HG02678 (cell line): ENCODE data around the gene PRIMPOL.
A peak's percentile ranks its signal among the peaks of the same experiment; 100 is the strongest.
"Not testable (repeated sequence)": the region's sequence is repeated elsewhere in the genome, so short reads cannot be mapped to it uniquely, and the experiment has no call there.

ENCODE experiments used
- ATAC-seq: cut with Tn5 transposase; IDR thresholded peaks from one replicate; pipeline ENCODE4 v1.9.1; 2021; ENCODE audit warnings: mild to moderate bottlenecking, moderate library complexity; ENCODE audit not compliant: unreplicated experiment

PRIMPOL gene

GRCh38 chr4:184636897-184637296, 12.6 kb upstream of the PRIMPOL start:
- ATAC-seq = no peak

DNA sequence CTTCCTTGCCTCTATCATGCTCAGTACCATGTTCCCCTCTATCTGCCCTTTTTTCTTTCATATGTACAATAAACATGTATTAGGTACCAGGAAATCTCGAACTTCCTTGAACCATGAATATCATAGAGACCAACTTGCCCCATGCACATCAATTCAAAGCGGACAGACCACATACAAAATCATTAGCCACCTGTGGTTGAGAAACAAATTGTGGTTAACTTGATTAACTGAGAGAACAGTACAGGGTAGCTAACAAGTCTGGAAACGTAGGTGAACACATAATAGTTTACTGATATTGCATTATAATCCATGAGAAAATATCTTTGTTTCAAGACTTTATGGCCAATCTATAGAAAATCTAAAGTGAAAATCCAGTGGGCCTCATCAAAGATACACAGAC, 8.5 kb upstream of the PRIMPOL start:
- peak; percentile 69 for ATAC-seq

DNA sequence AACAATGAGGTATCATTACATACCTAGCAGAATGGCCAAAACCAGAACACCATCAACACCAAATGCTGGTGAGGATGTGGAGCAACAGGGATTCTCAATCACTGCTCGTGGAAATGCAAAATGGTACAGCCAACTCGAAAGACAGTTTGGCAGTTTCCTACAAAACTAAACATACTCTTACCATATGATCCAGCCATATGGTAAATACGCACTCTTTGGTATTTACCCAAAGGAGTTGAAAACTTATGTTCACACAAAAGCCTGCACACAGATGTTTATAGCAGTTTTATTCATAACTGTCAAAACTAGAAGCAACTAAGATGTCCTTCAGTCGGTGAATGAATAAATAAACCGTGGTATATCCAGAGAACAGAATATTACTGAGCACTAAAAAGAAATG, 8.1 kb upstream of the PRIMPOL start:
- no peak for ATAC-seq

DNA sequence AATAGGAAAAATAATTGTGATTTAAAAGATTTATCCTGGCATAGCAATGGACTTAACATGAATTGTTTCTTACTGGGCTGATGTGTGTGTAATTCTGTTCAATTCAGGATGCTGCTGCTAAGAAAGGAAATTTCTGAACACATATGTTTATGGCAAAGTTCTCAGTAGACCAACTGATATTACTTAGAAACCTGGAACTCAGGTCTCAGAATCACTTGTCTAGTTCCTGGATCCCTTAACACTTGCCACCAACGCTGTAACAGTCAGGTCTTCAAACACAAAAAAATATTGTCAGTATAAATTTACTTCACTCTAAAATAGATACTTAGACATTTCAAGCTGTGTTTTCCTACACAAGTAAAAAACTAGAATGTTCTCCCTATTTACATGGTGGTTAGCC, 5.8 kb upstream of the PRIMPOL start:
- ATAC-seq = no peak

DNA sequence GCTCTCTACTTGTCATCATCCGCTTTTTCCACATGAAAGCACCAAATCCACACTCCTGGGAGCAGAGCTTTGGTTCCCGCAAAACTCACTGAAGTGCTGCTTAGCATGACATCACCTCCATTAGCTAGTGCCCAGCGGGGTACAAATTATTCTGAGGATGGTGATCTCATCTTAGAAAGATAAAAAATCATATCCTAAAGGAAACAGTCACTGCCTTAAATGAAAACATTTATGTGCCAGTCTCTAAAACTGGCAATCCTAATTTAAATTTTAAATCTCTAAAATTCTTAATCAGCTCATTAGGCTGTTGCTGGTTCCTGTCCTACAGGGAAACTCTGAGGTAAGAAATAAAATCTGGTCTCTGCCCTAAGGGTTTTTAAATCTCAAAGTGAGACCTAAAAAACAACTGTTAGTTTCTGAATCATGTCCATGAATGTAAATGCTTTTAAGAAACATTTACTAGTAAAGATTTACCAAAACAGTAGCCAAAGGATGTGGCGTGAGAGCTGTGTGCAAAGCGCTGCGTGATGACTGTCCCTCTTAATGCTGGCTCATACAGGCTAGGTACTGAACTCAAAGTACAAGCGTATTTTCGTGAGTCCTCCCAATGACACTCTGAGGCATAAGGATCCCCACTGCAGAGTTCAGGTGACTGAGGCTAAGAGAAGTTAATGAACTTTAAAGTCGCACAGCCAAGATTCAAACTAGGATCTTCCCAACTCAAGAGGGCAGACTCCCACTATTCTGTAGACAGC, 4.8 kb upstream of the PRIMPOL start:
- no peak for ATAC-seq

DNA sequence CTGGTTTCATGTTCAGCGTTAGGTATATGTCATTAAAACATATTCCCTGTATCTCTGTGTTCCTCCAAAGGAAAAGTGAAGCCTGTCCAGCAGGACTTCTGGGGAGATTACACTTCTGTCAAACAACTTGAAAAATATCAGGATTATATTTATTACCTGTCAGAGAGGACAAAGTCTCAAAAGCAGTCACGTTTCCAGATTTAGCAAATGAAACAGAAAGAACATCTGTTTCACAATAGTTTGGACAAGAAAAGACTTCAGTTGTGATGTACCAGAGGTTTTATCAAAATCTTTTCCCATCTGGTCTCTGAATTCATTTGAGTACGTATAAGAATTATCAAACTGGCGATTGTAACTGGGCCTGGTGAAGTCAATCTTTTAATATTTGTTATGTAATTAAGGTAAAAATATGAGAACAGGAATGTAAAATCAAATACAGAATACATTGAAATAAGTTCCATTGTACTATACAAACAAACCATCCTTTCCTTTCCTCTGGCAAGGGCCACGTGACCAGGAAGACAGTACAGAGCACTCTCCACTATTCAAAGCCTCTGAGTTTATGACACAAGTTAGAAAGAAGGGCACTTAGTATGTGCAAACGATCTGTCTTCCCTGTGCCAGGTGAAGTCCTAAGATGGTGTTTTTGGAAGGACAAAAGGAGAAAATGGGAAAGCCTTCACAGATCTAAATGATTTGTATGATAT, 3.5 kb upstream of the PRIMPOL start:
- ATAC-seq = no peak

DNA sequence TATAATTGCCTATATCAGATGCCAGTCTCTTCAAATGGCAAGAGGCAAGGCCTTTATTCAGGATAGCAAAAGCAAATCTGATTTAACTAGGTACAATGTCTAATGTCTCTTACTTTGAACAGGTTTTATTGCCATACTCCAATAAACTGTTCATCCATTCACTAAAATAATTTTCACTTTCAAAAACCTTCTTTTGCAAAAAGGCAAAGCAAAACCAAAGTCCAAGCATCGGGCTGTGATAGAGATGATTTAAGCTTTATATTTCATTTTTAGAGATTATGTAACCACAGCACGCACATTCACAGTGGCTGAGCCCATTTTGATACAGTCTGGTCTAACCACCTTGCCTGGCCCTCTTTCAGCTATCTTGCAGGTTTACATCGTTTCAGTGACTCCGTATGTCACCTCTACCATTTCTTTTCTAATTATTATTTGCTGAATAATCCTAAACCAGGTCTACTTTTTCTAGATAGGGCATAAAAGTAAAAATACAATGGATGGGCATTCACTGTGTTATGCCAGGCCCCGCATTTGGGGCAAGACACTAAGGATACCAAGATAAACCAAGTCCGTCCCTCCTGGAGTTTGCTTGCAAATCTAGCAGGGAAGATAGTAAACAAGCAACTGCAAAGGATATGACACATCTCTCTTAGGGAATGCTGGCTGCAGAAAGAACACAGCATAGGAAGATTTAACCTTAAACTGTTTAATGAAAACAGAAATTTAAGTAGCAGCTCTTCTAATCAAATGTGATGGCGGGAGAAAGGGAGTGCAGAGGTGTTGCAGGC, 2.1 kb upstream of the PRIMPOL start:
- ATAC-seq = no peak

- ATAC-seq = no peak
Observed at GRCh38 chr4:184648054-184648312, 1.6 kb upstream of the PRIMPOL start.

DNA sequence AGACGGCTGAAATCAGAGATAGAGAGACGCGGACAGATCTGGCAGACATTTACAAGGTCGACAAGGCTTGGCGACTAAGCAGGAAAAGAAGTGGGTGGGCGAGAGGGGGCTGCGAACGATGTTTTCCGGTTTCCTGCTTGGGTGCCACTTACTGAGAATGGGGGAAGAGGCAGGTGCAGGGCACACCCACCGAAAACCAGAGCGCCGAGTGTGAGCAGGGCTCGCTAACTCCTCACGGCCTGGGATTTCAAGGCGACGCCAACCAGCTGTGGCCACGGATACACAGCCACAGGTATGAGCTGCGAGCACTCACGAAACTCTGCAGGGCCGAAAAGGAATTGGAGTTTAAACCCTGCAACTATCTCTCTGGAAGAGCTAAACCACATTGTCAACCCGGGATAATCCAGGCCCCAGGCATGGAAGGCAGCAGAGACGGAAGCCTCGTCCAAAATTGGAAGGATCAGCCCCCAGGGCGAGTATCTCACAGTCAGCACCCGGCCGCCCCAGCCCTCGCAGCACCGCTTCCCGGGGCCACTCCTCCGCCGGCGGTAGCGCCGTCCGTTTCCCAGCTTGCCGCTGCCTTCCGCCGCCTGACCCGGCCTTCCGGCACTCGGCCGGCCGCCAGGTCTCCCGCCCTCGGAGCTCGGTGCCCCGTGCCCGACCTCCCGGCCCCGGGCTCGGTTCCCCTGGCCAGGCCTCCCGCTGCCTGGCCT, 1.1 kb upstream of the PRIMPOL start:
- ATAC-seq = peak; percentile 24

- peak; percentile 3 for ATAC-seq
Observed at GRCh38 chr4:184649971-184650855, 675 bp downstream of the PRIMPOL start.

- ATAC-seq = no peak
Observed at GRCh38 chr4:184651899-184652298, 2.4 kb downstream of the PRIMPOL start.

DNA sequence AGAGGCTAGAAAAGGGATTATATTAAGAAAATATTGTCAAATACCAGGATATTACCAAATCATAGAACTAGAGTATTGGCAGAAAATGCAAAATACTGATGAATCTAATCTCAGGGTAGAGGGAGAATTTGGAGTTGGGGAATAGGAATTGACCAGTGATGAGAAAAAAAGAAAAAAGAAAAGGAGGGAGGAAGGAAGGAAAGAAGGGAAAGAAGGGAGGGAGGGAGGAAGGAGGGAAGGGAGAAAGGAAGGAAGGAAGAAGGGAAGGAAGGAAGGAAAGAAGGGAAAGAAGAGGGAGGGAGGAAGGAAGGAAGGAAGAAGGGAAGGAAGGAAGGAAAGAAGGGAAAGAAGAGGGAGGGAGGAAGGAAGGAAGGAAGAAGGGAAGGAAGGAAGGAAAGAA, 3.1 kb downstream of the PRIMPOL start:
- ATAC-seq = not testable (repeated sequence)

DNA sequence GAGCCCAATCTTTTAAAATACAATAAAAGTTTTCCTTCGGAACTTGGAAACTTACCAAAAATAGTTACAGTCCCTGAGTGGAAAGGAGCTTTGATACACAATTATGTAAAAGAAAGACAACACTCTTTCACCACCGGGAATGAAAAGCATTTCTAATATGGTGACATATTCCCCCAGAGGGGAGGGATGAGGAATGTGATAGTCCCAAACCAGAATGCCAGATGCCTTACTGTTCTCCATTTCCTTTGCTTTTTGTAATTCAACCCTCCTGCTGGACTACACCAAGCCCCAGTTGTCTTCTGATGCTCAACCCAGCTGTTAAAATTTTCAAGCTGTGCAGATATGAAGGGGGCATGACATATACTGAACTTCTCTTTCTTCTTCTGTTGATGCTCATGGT, 4.1 kb downstream of the PRIMPOL start:
- ATAC-seq = no peak

DNA sequence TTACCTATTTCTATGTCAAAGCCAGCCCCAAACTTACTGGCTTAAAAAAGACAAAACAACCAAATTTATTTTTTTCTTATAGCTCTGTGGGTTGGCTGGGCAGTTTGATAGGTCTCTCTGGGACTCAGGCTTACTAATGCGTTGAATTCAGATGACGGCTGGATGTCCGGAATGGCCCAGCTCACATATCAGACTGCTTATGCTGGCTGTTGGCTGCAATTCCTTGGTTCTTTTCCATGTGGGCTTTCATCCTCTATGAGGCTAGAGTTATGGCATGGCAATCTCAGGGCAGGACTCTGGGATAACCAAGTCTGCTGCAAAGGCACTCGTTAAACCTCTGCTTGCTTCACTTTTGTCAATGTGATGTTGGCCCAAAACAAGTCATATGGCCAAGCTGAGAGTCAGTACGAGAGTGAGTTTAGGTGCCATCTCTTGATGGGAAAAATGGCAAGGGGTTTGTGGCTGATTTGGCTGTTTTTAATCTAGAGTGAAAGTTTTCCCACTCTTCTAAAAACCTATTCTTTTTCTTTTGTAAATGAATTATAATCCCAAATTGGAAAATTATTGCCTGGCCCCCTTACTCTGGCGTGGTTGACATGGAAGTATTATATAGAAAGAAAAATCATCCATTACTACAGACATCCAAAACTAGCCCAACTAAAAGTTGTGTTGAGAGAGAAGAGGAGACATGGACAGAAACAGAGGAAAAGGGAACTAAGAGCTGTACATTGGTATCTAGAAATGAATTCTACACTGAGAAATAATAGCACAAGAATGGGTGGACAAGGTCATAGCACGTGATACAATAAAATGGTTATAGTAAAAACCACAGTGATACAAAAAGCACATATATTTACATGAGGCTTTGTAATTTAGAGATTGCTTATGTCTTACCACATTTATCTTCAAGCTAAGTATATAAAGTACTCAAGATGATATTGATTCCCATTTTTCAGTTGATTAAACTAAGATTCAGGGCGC, 6.6 kb downstream of the PRIMPOL start:
- ATAC-seq = no peak

GRCh38 chr4:184657144-184657543, 7.6 kb downstream of the PRIMPOL start:
- no peak for ATAC-seq

GRCh38 chr4:184657820-184658219, 8.3 kb downstream of the PRIMPOL start:
- ATAC-seq = not testable (repeated sequence)

GRCh38 chr4:184660978-184661377, 11.4 kb downstream of the PRIMPOL start:
- ATAC-seq = no peak

DNA sequence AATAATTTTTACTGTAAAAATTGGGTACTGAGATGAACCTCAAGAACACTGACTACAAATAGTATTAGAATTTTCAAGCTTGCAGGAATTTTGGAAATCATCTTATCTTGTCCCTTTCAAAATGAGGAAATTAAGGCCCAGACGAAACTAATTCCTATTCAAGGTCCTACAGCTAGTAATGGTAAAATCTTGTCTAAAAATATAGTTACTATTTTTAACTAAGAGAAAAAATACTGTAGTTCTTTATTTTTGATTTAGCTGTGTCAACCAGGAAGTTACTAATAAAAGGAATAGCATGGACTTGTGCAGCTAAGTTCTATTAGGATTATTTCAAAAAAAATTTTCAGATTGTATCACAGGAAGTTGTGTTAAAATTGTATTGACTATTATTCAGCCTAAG, 12.7 kb downstream of the PRIMPOL start:
- ATAC-seq = no peak
